Stimulated activated CD4-positive, alpha-beta T cell treated with anti-CD3 and anti-CD28 coated beads, Interleukin-4, amount 100 ng/mL, for 48 hours (primary cell): ENCODE measurements around the gene CHERP.
"Not testable (repeated sequence)": the region's sequence is repeated elsewhere in the genome, so short reads cannot be mapped to it uniquely, and the experiment has no call there.

ENCODE experiments used
- DNase-seq, 2 donors: peaks; one replicate each; pipeline ENCODE4 v3.0.0-alpha.2; 2020; ENCODE audit warnings: low read depth in 2 of 2

The CHERP gene

GRCh38 chr19:16576690-16577530 lies 34.7 kb upstream of the CHERP start:
- DNase-seq, result no peak

GRCh38 chr19:16575861-16576689 lies 33.8 kb upstream of the CHERP start:
- no peak for DNase-seq

- DNase-seq, result no peak
Measured at GRCh38 chr19:16575282-16575681, 33.0 kb upstream of the CHERP start.

- DNase-seq, result no peak
Measured at GRCh38 chr19:16573925-16574324, 31.7 kb upstream of the CHERP start.

- no peak for DNase-seq
Measured at GRCh38 chr19:16573296-16573695, 31.1 kb upstream of the CHERP start.

- peak; percentile 87 to 90 for DNase-seq
Measured at GRCh38 chr19:16572332-16573211, 30.3 kb upstream of the CHERP start, which contains the start of gene SLC35E1. Gene SLC35E1 (minus strand): TSS chr19:16572415. CDS start chr19:16572364, 51 bp downstream.

GRCh38 chr19:16571822-16572331 lies 29.6 kb upstream of the CHERP start:
- DNase-seq, result no peak

- no peak for DNase-seq
Measured at GRCh38 chr19:16571283-16571682, 29.0 kb upstream of the CHERP start.

GRCh38 chr19:16569609-16570320 lies 27.5 kb upstream of the CHERP start:
- no peak for DNase-seq

GRCh38 chr19:16566702-16567101 lies 24.5 kb upstream of the CHERP start:
- DNase-seq, result no peak

GRCh38 chr19:16566161-16566560 lies 23.9 kb upstream of the CHERP start:
- peak; percentile 47 for DNase-seq

- DNase-seq, result no peak
Measured at GRCh38 chr19:16564842-16565241, 22.6 kb upstream of the CHERP start.

- DNase-seq, result no peak
Measured at GRCh38 chr19:16562608-16563025, 20.4 kb upstream of the CHERP start.

GRCh38 chr19:16561382-16561781 lies 19.1 kb upstream of the CHERP start:
- DNase-seq, result no peak

- no peak for DNase-seq
Measured at GRCh38 chr19:16559780-16560276, 17.6 kb upstream of the CHERP start.

GRCh38 chr19:16554776-16555175 lies 12.5 kb upstream of the CHERP start:
- no peak for DNase-seq

GRCh38 chr19:16551902-16552301 lies 9.7 kb upstream of the CHERP start:
- DNase-seq, result not testable (repeated sequence)

GRCh38 chr19:16548956-16549355 lies 6.7 kb upstream of the CHERP start:
- DNase-seq, result no peak

GRCh38 chr19:16544473-16545231 lies 2.4 kb upstream of the CHERP start:
- DNase-seq, result no peak

- not testable (repeated sequence) for DNase-seq
Measured at GRCh38 chr19:16543734-16544133, 1.5 kb upstream of the CHERP start.
